Central memory CD8-positive, alpha-beta T cell (primary cell): Measurements from ENCODE around the gene HAPLN2.
"Not testable (repeated sequence)": the region's sequence is repeated elsewhere in the genome, so short reads cannot be mapped to it uniquely, and the experiment has no call there.

Experiments used
- ATAC-seq: fragments of 150-1000 bp; cut with Tn5 transposase; replicated peaks from 2 replicates; pipeline ENCODE4 v1.10.0; 2022; ENCODE audit warnings: mild to moderate bottlenecking, moderate FRiP score, moderate number of reproducible peaks; ENCODE audit not compliant: poor library complexity, severe bottlenecking; ENCODE audit errors: extremely low read depth
- DNase-seq, 2 donors: peaks; one replicate each; pipeline ENCODE4 v3.0.0; 2021; ENCODE audit warnings: low spot score in 2 of 2
- H3K27ac Mint-ChIP-seq: one replicate; pipeline ENCODE4 v1.8.0; 2022; ENCODE audit warnings: low read depth, mild to moderate bottlenecking, moderate library complexity, mixed read lengths
- H3K27me3 Mint-ChIP-seq: one replicate; pipeline ENCODE4 v1.8.0; 2022; ENCODE audit warnings: mixed read lengths
- H3K36me3 Mint-ChIP-seq: one replicate; pipeline ENCODE4 v1.8.0; 2022; ENCODE audit warnings: mild to moderate bottlenecking, moderate library complexity, mixed read lengths; ENCODE audit not compliant: insufficient read depth
- H3K4me1 Mint-ChIP-seq: one replicate; pipeline ENCODE4 v1.8.0; 2022; ENCODE audit warnings: mixed read lengths
- H3K4me3 Mint-ChIP-seq: one replicate; pipeline ENCODE4 v1.8.0; 2022; ENCODE audit warnings: mild to moderate bottlenecking, moderate library complexity, mixed read lengths
- H3K9me3 Mint-ChIP-seq: one replicate; pipeline ENCODE4 v1.8.0; 2022; ENCODE audit warnings: mixed read lengths

The HAPLN2 gene

GRCh38 chr1:156610072-156610471, 9.1 kb upstream of the HAPLN2 start:
- not testable (repeated sequence) for H3K27ac Mint-ChIP-seq, H3K4me1 Mint-ChIP-seq, H3K36me3 Mint-ChIP-seq, H3K4me3 Mint-ChIP-seq, H3K9me3 Mint-ChIP-seq, DNase-seq, ATAC-seq
- H3K27me3 Mint-ChIP-seq, result peaks cover 25% of the 10 kb centered on the region

- Mint-ChIP-seq H3K9me3 (no peaks in the 10 kb centered on the region), H3K27ac (no peak overlapping the region), H3K4me1 (peaks cover 9% of the 10 kb centered on the region), H3K27me3 (peaks cover 41% of the 10 kb centered on the region), H3K36me3 (no peaks in the 10 kb centered on the region), H3K4me3 (no peak overlapping the region)
- DNase-seq (no peak), ATAC-seq (no peak)
Measured at GRCh38 chr1:156612666-156613065, 6.5 kb upstream of the HAPLN2 start.

DNA sequence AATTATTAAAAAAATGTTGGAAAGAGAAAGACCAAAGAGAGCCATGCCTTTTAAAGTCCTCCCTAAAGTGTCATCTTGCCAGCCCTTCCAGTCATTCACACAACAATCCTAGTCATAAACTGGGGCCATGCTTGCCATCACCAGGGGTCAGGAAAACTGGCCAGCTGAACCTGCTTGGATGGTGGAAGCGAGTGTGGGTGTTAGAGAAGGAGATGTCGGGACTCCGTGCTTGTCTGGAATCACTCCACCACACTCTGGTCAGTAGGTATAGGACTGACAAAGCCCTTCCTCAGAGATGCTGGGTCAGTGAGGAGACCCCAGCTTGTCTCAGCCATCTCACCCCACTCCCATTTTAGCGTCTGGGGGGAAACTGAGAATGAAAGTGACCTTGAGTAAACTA, 3.3 kb upstream of the HAPLN2 start:
- ATAC-seq (no peak), DNase-seq (no peak)
- no peaks in the 10 kb centered on the region for H3K36me3 Mint-ChIP-seq
- H3K4me1 Mint-ChIP-seq, result no peaks in the 10 kb centered on the region
- no peak overlapping the region for H3K4me3 Mint-ChIP-seq
- no peak overlapping the region for H3K27ac Mint-ChIP-seq
- no peaks in the 10 kb centered on the region for H3K9me3 Mint-ChIP-seq
- peaks cover 55% of the 10 kb centered on the region for H3K27me3 Mint-ChIP-seq

DNA sequence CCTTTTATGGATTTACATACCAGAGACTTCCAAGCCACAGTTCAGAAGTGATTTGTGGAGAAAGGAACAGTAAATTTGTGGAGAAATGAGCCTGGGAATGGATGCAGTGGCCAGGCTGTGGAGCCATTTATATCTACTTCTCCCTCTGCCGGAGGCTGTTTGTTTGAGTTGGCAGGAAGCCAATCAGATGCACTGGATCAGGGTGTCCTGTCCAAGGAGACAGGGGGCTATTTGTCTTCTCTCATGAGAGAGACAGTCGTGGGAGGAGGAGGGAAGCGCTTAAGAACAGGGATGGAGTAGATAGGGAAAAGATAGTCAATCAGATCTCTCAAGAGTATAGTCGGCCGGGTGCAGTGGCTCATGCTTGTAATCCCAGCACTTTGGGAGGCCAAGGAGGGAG, 2.8 kb upstream of the HAPLN2 start:
- H3K4me3 Mint-ChIP-seq, result no peak overlapping the region
- no peaks in the 10 kb centered on the region for H3K9me3 Mint-ChIP-seq
- peaks cover 59% of the 10 kb centered on the region for H3K27me3 Mint-ChIP-seq
- DNase-seq (no peak), ATAC-seq (no peak)
- H3K27ac Mint-ChIP-seq, result no peak overlapping the region
- H3K36me3 Mint-ChIP-seq, result no peaks in the 10 kb centered on the region
- no peaks in the 10 kb centered on the region for H3K4me1 Mint-ChIP-seq

DNA sequence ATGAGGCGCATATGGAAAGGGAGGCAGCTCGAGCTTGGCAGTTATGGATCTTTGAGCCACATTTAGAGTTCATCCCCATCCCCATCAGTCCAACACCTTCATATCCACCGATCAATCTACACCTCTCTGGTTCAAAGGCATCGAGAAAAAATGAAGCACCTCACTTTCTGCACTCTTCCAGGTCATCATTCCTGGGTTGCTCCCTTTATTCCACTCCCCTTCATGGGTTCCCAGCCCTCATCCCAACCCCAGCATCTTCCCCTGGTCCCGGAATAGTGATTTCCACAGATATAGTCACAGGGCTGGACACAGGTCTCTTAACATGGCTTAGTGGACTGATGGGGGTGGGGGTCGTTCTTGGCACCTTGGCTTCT, 354 bp downstream of the HAPLN2 start:
- peaks cover 76% of the 10 kb centered on the region for H3K27me3 Mint-ChIP-seq
- DNase-seq (no peak), ATAC-seq (no peak)
- H3K27ac Mint-ChIP-seq, result no peak overlapping the region
- H3K36me3 Mint-ChIP-seq, result no peaks in the 10 kb centered on the region
- H3K9me3 Mint-ChIP-seq, result no peaks in the 10 kb centered on the region
- H3K4me3 Mint-ChIP-seq, result no peak overlapping the region
- no peaks in the 10 kb centered on the region for H3K4me1 Mint-ChIP-seq

GRCh38 chr1:156622581-156623297, 3.5 kb downstream of the HAPLN2 start:
- ATAC-seq, result no peak
- Mint-ChIP-seq H3K27me3 (peaks cover 86% of the 10 kb centered on the region), H3K27ac (no peak overlapping the region), H3K4me3 (no peak overlapping the region), H3K36me3 (no peaks in the 10 kb centered on the region), H3K9me3 (no peaks in the 10 kb centered on the region), H3K4me1 (peaks cover 7% of the 10 kb centered on the region)
- DNase-seq, result no peak

DNA sequence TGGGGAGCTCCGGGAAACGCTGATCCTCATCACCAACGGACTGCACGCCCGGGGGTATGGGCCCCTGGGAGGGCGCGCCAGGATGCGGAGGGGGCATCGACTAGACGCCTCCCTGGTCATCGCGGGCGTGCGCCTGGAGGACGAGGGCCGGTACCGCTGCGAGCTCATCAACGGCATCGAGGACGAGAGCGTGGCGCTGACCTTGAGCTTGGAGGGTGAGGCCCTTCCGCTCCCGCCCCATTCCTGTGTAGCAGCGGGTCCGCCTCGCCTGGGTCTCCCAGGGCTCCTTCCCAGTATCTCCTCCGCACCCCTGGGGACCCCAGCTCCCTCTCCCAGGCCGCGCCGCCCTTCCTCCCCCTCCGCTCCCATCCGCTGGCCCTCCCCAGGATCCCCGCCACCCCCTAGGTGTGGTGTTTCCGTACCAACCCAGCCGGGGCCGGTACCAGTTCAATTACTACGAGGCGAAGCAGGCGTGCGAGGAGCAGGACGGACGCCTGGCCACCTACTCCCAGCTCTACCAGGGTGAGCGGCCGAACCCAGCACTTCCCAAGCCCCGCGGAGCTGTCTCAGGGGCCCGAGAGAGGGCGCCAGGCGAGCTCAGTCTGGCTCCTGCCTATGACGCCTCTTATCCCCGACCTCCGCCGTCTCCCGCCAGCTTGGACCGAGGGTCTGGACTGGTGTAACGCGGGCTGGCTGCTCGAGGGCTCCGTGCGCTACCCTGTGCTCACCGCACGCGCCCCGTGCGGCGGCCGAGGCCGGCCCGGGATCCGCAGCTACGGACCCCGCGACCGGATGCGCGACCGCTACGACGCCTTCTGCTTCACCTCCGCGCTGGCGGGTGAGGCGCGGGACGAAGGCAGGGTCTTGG, 5.0 kb downstream of the HAPLN2 start:
- Mint-ChIP-seq H3K36me3 (no peaks in the 10 kb centered on the region), H3K4me1 (peaks cover 7% of the 10 kb centered on the region), H3K9me3 (no peaks in the 10 kb centered on the region), H3K4me3 (peak overlapping the region; percentile 76), H3K27ac (no peak overlapping the region), H3K27me3 (peaks cover 95% of the 10 kb centered on the region)
- DNase-seq, result no peak
- peak; percentile 48 for ATAC-seq

GRCh38 chr1:156624814-156625435, 5.7 kb downstream of the HAPLN2 start:
- DNase-seq (no peak), ATAC-seq (no peak)
- Mint-ChIP-seq H3K27me3 (peaks cover 94% of the 10 kb centered on the region), H3K4me1 (peaks cover 7% of the 10 kb centered on the region), H3K4me3 (peak overlapping the region; percentile 76), H3K36me3 (no peaks in the 10 kb centered on the region), H3K9me3 (no peaks in the 10 kb centered on the region), H3K27ac (no peak overlapping the region)

DNA sequence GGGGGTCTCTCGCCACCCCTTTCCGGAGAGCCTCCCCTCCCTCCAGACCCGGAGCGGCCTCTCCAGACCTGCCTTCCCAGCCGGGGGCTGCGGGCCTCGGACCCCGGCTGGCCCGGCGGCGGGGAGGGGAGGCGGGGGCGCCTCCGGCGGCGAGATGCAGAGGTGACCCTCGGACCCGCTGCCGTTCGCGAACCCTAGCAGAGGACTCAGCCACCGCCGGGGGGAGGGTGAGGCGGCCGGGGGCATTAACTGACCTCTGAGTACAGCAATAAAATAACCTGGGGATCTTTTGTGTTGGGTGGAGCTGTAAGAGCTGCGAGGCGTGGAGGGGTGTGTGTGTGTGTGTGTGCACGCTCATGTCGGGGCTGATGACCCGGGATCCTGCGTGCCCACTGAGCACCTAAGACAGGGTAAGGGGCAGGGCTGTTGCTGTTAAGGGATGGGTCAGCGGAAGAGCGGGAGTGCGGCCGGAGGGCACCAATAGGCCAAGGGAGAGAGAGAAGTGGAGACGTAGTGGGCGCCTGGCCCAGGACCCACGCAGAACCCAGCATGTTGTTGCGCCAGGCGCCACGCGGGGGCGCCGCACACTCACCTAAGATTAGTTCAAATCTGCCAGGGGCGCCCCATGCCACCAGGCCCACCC, 6.3 kb downstream of the HAPLN2 start:
- Mint-ChIP-seq H3K4me3 (peak overlapping the region; percentile 76), H3K36me3 (no peaks in the 10 kb centered on the region), H3K27me3 (peaks cover 88% of the 10 kb centered on the region), H3K4me1 (peaks cover 7% of the 10 kb centered on the region), H3K9me3 (no peaks in the 10 kb centered on the region), H3K27ac (no peak overlapping the region)
- DNase-seq (peak; percentile 38 to 56), ATAC-seq (peak; percentile 61)

- Mint-ChIP-seq H3K27ac (no peak overlapping the region), H3K36me3 (no peaks in the 10 kb centered on the region), H3K4me1 (peaks cover 7% of the 10 kb centered on the region), H3K9me3 (no peaks in the 10 kb centered on the region), H3K27me3 (peaks cover 88% of the 10 kb centered on the region), H3K4me3 (peak overlapping the region; percentile 76)
- ATAC-seq (no peak), DNase-seq (no peak)
Measured at GRCh38 chr1:156626079-156626438, 6.8 kb downstream of the HAPLN2 start.

DNA sequence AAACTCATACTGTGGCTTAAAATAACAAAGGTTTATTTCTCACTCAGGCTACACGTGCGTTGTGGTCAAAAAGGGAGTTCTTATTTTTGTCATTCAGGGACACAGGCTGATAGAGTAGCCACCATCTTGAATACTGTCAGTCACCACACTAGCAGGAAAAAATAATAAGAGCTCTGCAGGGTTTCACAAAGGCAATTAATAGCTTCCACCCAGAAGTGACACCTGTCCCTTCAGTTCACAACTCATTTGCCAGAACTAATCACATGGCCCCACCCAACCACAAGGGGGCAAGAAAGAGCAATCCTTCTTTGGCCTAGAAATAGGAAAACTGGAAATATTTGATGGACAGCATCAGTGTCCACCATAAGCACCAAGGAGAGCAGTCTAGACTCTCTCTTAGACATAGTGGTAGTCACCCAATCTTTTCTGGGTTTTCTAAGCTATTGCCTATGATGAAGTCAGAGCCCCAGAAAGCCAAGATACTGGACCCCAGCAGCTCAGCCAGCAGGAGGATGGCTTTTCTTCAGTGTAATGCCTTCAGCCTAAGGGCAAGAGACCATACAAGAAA, 8.2 kb downstream of the HAPLN2 start:
- Mint-ChIP-seq H3K4me1 (peaks cover 7% of the 10 kb centered on the region), H3K27me3 (peaks cover 88% of the 10 kb centered on the region), H3K4me3 (no peak overlapping the region), H3K36me3 (no peaks in the 10 kb centered on the region), H3K27ac (no peak overlapping the region), H3K9me3 (no peaks in the 10 kb centered on the region)
- ATAC-seq (no peak), DNase-seq (no peak)

- H3K4me3 Mint-ChIP-seq, result no peak overlapping the region
- H3K4me1 Mint-ChIP-seq, result peaks cover 7% of the 10 kb centered on the region
- no peaks in the 10 kb centered on the region for H3K36me3 Mint-ChIP-seq
- ATAC-seq (no peak), DNase-seq (no peak)
- peaks cover 91% of the 10 kb centered on the region for H3K27me3 Mint-ChIP-seq
- H3K27ac Mint-ChIP-seq, result no peak overlapping the region
- H3K9me3 Mint-ChIP-seq, result no peaks in the 10 kb centered on the region
Measured at GRCh38 chr1:156629823-156630449, 10.7 kb downstream of the HAPLN2 start.
